T-helper 1 cell treated with Interleukin-12 subunit alpha and Interleukin-12 subunit beta and Interleukin-4 antibody, amounts not matched to agents 30 μg/mL and 1 μg/mL, for 36 hours (primary cell): ENCODE measurements around the gene CD48.
A peak's percentile ranks its signal among the peaks of the same experiment; 100 is the strongest.
"Not testable (repeated sequence)": the region's sequence is repeated elsewhere in the genome, so short reads cannot be mapped to it uniquely, and the experiment has no call there.

Experiments
- H3K27ac Mint-ChIP-seq: one replicate; pipeline ENCODE4 v1.8.0; 2021; ENCODE audit warnings: mild to moderate bottlenecking, mixed read lengths
- H3K27me3 Mint-ChIP-seq: one replicate; pipeline ENCODE4 v1.8.0; 2021; ENCODE audit warnings: low read depth, mixed read lengths
- H3K36me3 Mint-ChIP-seq: one replicate; pipeline ENCODE4 v1.8.0; 2021; ENCODE audit warnings: low read depth, mixed read lengths
- H3K4me1 Mint-ChIP-seq: one replicate; pipeline ENCODE4 v1.8.0; 2021; ENCODE audit warnings: low read depth, mixed read lengths
- H3K4me3 Mint-ChIP-seq: one replicate; pipeline ENCODE4 v1.8.0; 2021; ENCODE audit warnings: mild to moderate bottlenecking, moderate library complexity, mixed read lengths
- H3K9me3 Mint-ChIP-seq: one replicate; pipeline ENCODE4 v1.8.0; 2021; ENCODE audit warnings: mixed read lengths

Gene CD48

GRCh38 chr1:160713161-160713560, 1.5 kb upstream of the CD48 start:
- Mint-ChIP-seq H3K36me3 (peaks cover 7% of the 10 kb centered on the region), H3K27ac (no peak overlapping the region), H3K9me3 (no peaks in the 10 kb centered on the region), H3K27me3 (no peaks in the 10 kb centered on the region), H3K4me1 (peaks cover 35% of the 10 kb centered on the region), H3K4me3 (no peak overlapping the region)

GRCh38 chr1:160712525-160713080, 981 bp upstream of the CD48 start:
- peaks cover 33% of the 10 kb centered on the region for H3K4me1 Mint-ChIP-seq
- not testable (repeated sequence) for H3K4me3 Mint-ChIP-seq, H3K36me3 Mint-ChIP-seq, H3K27ac Mint-ChIP-seq, H3K9me3 Mint-ChIP-seq, H3K27me3 Mint-ChIP-seq

GRCh38 chr1:160711276-160711601, 383 bp downstream of the CD48 start:
- H3K36me3 Mint-ChIP-seq = peaks cover 14% of the 10 kb centered on the region

GRCh38 chr1:160710517-160711252, 937 bp downstream of the CD48 start:
- Mint-ChIP-seq H3K4me3 (no peak overlapping the region), H3K9me3 (no peaks in the 10 kb centered on the region), H3K4me1 (peaks cover 25% of the 10 kb centered on the region), H3K27me3 (no peaks in the 10 kb centered on the region), H3K36me3 (peaks cover 18% of the 10 kb centered on the region), H3K27ac (no peak overlapping the region)

More at GRCh38 chr1:160711276-160711601, 383 bp downstream of the CD48 start:
- Mint-ChIP-seq H3K27me3 (no peaks in the 10 kb centered on the region), H3K27ac (no peak overlapping the region), H3K4me1 (peaks cover 24% of the 10 kb centered on the region), H3K4me3 (no peak overlapping the region), H3K9me3 (no peaks in the 10 kb centered on the region)

GRCh38 chr1:160709715-160710114, 1.9 kb downstream of the CD48 start:
- Mint-ChIP-seq H3K9me3 (no peaks in the 10 kb centered on the region), H3K27ac (no peak overlapping the region), H3K27me3 (no peaks in the 10 kb centered on the region), H3K36me3 (peaks cover 25% of the 10 kb centered on the region), H3K4me3 (no peak overlapping the region), H3K4me1 (peaks cover 30% of the 10 kb centered on the region)

GRCh38 chr1:160708801-160709200, 2.8 kb downstream of the CD48 start:
- H3K27ac Mint-ChIP-seq = no peak overlapping the region
- H3K27me3 Mint-ChIP-seq = no peaks in the 10 kb centered on the region
- H3K4me1 Mint-ChIP-seq = peaks cover 39% of the 10 kb centered on the region
- H3K4me3 Mint-ChIP-seq = no peak overlapping the region
- H3K36me3 Mint-ChIP-seq = peaks cover 31% of the 10 kb centered on the region
- no peaks in the 10 kb centered on the region for H3K9me3 Mint-ChIP-seq

GRCh38 chr1:160708118-160708517, 3.5 kb downstream of the CD48 start:
- Mint-ChIP-seq H3K9me3 (no peaks in the 10 kb centered on the region), H3K27ac (no peak overlapping the region), H3K4me1 (peaks cover 43% of the 10 kb centered on the region), H3K36me3 (peaks cover 38% of the 10 kb centered on the region), H3K4me3 (no peak overlapping the region), H3K27me3 (no peaks in the 10 kb centered on the region)

- no peaks in the 10 kb centered on the region for H3K27me3 Mint-ChIP-seq
- H3K9me3 Mint-ChIP-seq = no peaks in the 10 kb centered on the region
- peaks cover 41% of the 10 kb centered on the region for H3K4me1 Mint-ChIP-seq
- no peak overlapping the region for H3K27ac Mint-ChIP-seq
- peaks cover 41% of the 10 kb centered on the region for H3K36me3 Mint-ChIP-seq
- no peak overlapping the region for H3K4me3 Mint-ChIP-seq
These were observed 4.2 kb downstream of the CD48 start for GRCh38 chr1:160707236-160708064.

GRCh38 chr1:160706526-160707235, 4.9 kb downstream of the CD48 start:
- Mint-ChIP-seq H3K9me3 (no peaks in the 10 kb centered on the region), H3K27me3 (no peaks in the 10 kb centered on the region), H3K36me3 (peaks cover 45% of the 10 kb centered on the region), H3K4me1 (peaks cover 41% of the 10 kb centered on the region), H3K4me3 (no peak overlapping the region), H3K27ac (no peak overlapping the region)

- peaks cover 45% of the 10 kb centered on the region for H3K36me3 Mint-ChIP-seq
- peaks cover 46% of the 10 kb centered on the region for H3K4me1 Mint-ChIP-seq
- peak overlapping the region; percentile 69 for H3K4me3 Mint-ChIP-seq
- H3K27ac Mint-ChIP-seq = peak overlapping the region; percentile 79
- H3K27me3 Mint-ChIP-seq = no peaks in the 10 kb centered on the region
- no peaks in the 10 kb centered on the region for H3K9me3 Mint-ChIP-seq
These were observed 5.9 kb downstream of the CD48 start for GRCh38 chr1:160705742-160706141.

GRCh38 chr1:160705212-160705621, 6.4 kb downstream of the CD48 start:
- H3K27me3 Mint-ChIP-seq, H3K9me3 Mint-ChIP-seq: not testable (repeated sequence)
- H3K27ac Mint-ChIP-seq = peak overlapping the region; percentile 79
- H3K4me3 Mint-ChIP-seq = peak overlapping the region; percentile 69
- H3K36me3 Mint-ChIP-seq = peaks cover 42% of the 10 kb centered on the region
- H3K4me1 Mint-ChIP-seq = peaks cover 49% of the 10 kb centered on the region

- Mint-ChIP-seq H3K27ac (peak overlapping the region; percentile 11), H3K9me3 (no peaks in the 10 kb centered on the region), H3K4me3 (peak overlapping the region; percentile 15), H3K36me3 (peaks cover 42% of the 10 kb centered on the region), H3K4me1 (peaks cover 53% of the 10 kb centered on the region), H3K27me3 (no peaks in the 10 kb centered on the region)
These were observed 7.4 kb downstream of the CD48 start for GRCh38 chr1:160704250-160704649.

- H3K4me3 Mint-ChIP-seq = peak overlapping the region; percentile 21
- peaks cover 45% of the 10 kb centered on the region for H3K36me3 Mint-ChIP-seq
These were observed 9.5 kb downstream of the CD48 start for GRCh38 chr1:160702100-160702499.

GRCh38 chr1:160692390-160692789, 19.2 kb downstream of the CD48 start:
- not testable (repeated sequence) for H3K27ac Mint-ChIP-seq, H3K4me3 Mint-ChIP-seq, H3K9me3 Mint-ChIP-seq, H3K27me3 Mint-ChIP-seq
- H3K4me1 Mint-ChIP-seq = peaks cover 62% of the 10 kb centered on the region
- H3K36me3 Mint-ChIP-seq = peaks cover 29% of the 10 kb centered on the region

More at GRCh38 chr1:160702100-160702499, 9.5 kb downstream of the CD48 start:
- H3K27me3 Mint-ChIP-seq = no peaks in the 10 kb centered on the region
- H3K9me3 Mint-ChIP-seq = no peaks in the 10 kb centered on the region
- H3K27ac Mint-ChIP-seq = peak overlapping the region; percentile 49
- H3K4me1 Mint-ChIP-seq = peaks cover 67% of the 10 kb centered on the region
